HEK293T (cell line): ENCODE data around the gene SCART1.
A peak's percentile ranks its signal among the peaks of the same experiment; 100 is the strongest.
"Not testable (repeated sequence)": the region's sequence is repeated elsewhere in the genome, so short reads cannot be mapped to it uniquely, and the experiment has no call there.

Source experiments
- CTCF ChIA-PET: fragments of 350-600 bp; formaldehyde crosslinking; extraction: SDS; loops from one replicate; lab custom pipeline; 2021; ENCODE audit warnings: antibody characterized with exemption, inconsistent platforms; lab: Yijun Ruan, JAX
- POLR2A ChIA-PET: fragments of 350-600 bp; formaldehyde crosslinking; extraction: SDS; loops from one replicate; lab custom pipeline; 2020; ENCODE audit warnings: antibody characterized with exemption, inconsistent platforms; lab: Yijun Ruan, JAX
- DNase-seq: peaks from one replicate; pipeline ENCODE4 v3.0.0; 2012; ENCODE audit warnings: mixed read lengths; ENCODE audit errors: extremely low spot score
- ARNT ChIP-seq: fragments of 450-650 bp; IDR thresholded peaks from 2 replicates; pipeline ENCODE4 v1.6.1; 2017; ENCODE audit warnings: mild to moderate bottlenecking
- BHLHE40 ChIP-seq: fragments of 450-650 bp; IDR thresholded peaks from 2 replicates; pipeline ENCODE4 v1.6.1; 2016; ENCODE audit warnings: mild to moderate bottlenecking, moderate library complexity, borderline replicate concordance
- CTBP1 ChIP-seq: fragments of 450-650 bp; IDR thresholded peaks from 2 replicates; pipeline ENCODE4 v1.6.1; 2016; ENCODE audit warnings: borderline replicate concordance
- ELF4 ChIP-seq: fragments of 450-650 bp; IDR thresholded peaks from 2 replicates; pipeline ENCODE4 v1.6.1; 2017; ENCODE audit warnings: antibody characterized with exemption
- FOXA1 ChIP-seq: fragments of 450-650 bp; IDR thresholded peaks from 2 replicates; pipeline ENCODE4 v1.6.1; 2016; ENCODE audit warnings: mild to moderate bottlenecking
- FOXK2 ChIP-seq: fragments of 450-650 bp; IDR thresholded peaks from 2 replicates; pipeline ENCODE4 v1.6.1; 2016; ENCODE audit warnings: mild to moderate bottlenecking
- FOXM1 ChIP-seq: fragments of 450-650 bp; IDR thresholded peaks from 2 replicates; pipeline ENCODE4 v1.6.1; 2017; ENCODE audit warnings: mild to moderate bottlenecking, borderline replicate concordance
- HDGF ChIP-seq: fragments of 450-650 bp; IDR thresholded peaks from 2 replicates; pipeline ENCODE4 v1.6.1; 2017; ENCODE audit warnings: antibody characterized with exemption, borderline replicate concordance
- L3MBTL2 ChIP-seq: fragments of 450-650 bp; conservative IDR thresholded peaks from 2 replicates; pipeline ENCODE4 v1.6.1; 2016; ENCODE audit warnings: mild to moderate bottlenecking
- LEF1 ChIP-seq: fragments of 450-650 bp; IDR thresholded peaks from 2 replicates; pipeline ENCODE4 v1.6.1; 2017; ENCODE audit warnings: mild to moderate bottlenecking, borderline replicate concordance
- NFRKB ChIP-seq: fragments of 450-650 bp; IDR thresholded peaks from 2 replicates; pipeline ENCODE4 v1.6.1; 2016; ENCODE audit warnings: mild to moderate bottlenecking, moderate library complexity
- PKNOX1 ChIP-seq: fragments of 450-650 bp; IDR thresholded peaks from 2 replicates; pipeline ENCODE4 v1.6.1; 2016
- SP1 ChIP-seq: fragments of 450-650 bp; IDR thresholded peaks from 2 replicates; pipeline ENCODE4 v1.6.1; 2017
- SUZ12 ChIP-seq: fragments of 450-650 bp; IDR thresholded peaks from 2 replicates; pipeline ENCODE4 v1.6.1; 2016; ENCODE audit warnings: mild to moderate bottlenecking
- TARDBP ChIP-seq: fragments of 450-650 bp; IDR thresholded peaks from 2 replicates; pipeline ENCODE4 v1.6.1; 2016
- ZNF384 ChIP-seq: fragments of 450-650 bp; IDR thresholded peaks from 2 replicates; pipeline ENCODE4 v1.6.1; 2016

SCART1 gene

GRCh38 chr10:133438711-133439273, 15.0 kb upstream of the SCART1 start:
- DNase-seq = peak; percentile 61
- no peak for TF ChIP-seq FOXA1
- TF ChIP-seq HDGF = no peak
- TF ChIP-seq FOXK2 = no peak
- no peak for TF ChIP-seq L3MBTL2
- no peak for TF ChIP-seq SP1
- no peak for TF ChIP-seq SUZ12
- TF ChIP-seq PKNOX1 = no peak
- TF ChIP-seq LEF1 = no peak
- POLR2A ChIA-PET = interaction anchor here (1.0 kb wide), 1 partner anchor 81 kb away, joined by 4 read pairs; no protein-coding TSS in a partner anchor
- CTCF ChIA-PET = interaction anchor here (0.6 to 0.8 kb wide), 2 partner anchors 111 to 171 kb away, joined by 3 read pairs; no protein-coding TSS in a partner anchor

GRCh38 chr10:133439517-133440461, 14.0 kb upstream of the SCART1 start:
- TF ChIP-seq LEF1 = no peak
- TF ChIP-seq L3MBTL2 = no peak
- no peak for TF ChIP-seq PKNOX1
- TF ChIP-seq SP1 = no peak
- TF ChIP-seq FOXM1 = no peak
- no peak for TF ChIP-seq HDGF
- no peak for TF ChIP-seq TARDBP
- TF ChIP-seq ZNF384 = no peak
- no peak for TF ChIP-seq FOXK2
- TF ChIP-seq FOXA1 = no peak
- TF ChIP-seq NFRKB = no peak
- TF ChIP-seq ELF4 = no peak
- no peak for TF ChIP-seq SUZ12
- TF ChIP-seq BHLHE40 = no peak
- TF ChIP-seq ARNT = no peak
- TF ChIP-seq CTBP1 = no peak
- CTCF ChIA-PET = no interaction called here
- no peak for DNase-seq
- POLR2A ChIA-PET = no interaction called here

- DNase-seq = no peak
- CTCF ChIA-PET = no interaction called here
Measured at GRCh38 chr10:133440633-133441285, 13.0 kb upstream of the SCART1 start.

GRCh38 chr10:133441356-133441755, 12.4 kb upstream of the SCART1 start:
- CTCF ChIA-PET, POLR2A ChIA-PET, DNase-seq: not testable (repeated sequence)

More at GRCh38 chr10:133440633-133441285, 13.0 kb upstream of the SCART1 start:
- TF ChIP-seq SUZ12 (no peak), FOXA1 (no peak), ELF4 (no peak), FOXK2 (no peak), ZNF384 (no peak)
- POLR2A ChIA-PET = no interaction called here

- POLR2A ChIA-PET = no interaction called here
- CTCF ChIA-PET = no interaction called here
Measured at GRCh38 chr10:133441780-133442179, 12.0 kb upstream of the SCART1 start.

More at GRCh38 chr10:133441780-133442179, 12.0 kb upstream of the SCART1 start:
- TF ChIP-seq LEF1 (no peak), ZNF384 (no peak), L3MBTL2 (no peak), BHLHE40 (no peak), FOXM1 (no peak), PKNOX1 (no peak), ELF4 (no peak), FOXK2 (no peak), FOXA1 (no peak), NFRKB (no peak), SUZ12 (no peak), TARDBP (no peak)
- no peak for DNase-seq
